Liver (tissue), 3 donors: Measurements from ENCODE around the gene ZKSCAN4.

Source experiments
- HNF4A ChIP-seq, 2 donors: conservative IDR thresholded peaks; 2 replicates each; pipeline ENCODE4 v1.6.1; 2016; ENCODE audit warnings: antibody characterized with exemption in 2 of 2, mild to moderate bottlenecking in 2 of 2
- JUND ChIP-seq, 2 donors: IDR thresholded peaks; 2 replicates each; pipeline ENCODE4 v1.6.1; 2016; ENCODE audit warnings: antibody characterized with exemption in 2 of 2
- RAD21 ChIP-seq, 2 donors: IDR thresholded peaks; 2 replicates each; pipeline ENCODE4 v1.6.1; 2016; ENCODE audit warnings: antibody characterized with exemption in 2 of 2, mild to moderate bottlenecking in 2 of 2
- SP1 ChIP-seq: IDR thresholded peaks from 2 replicates; pipeline ENCODE4 v1.6.1; 2018; ENCODE audit warnings: antibody characterized with exemption, mild to moderate bottlenecking
- TF ChIP-seq, protein P1 (sequence below): fragments of 150-350 bp; IDR thresholded peaks from 2 replicates; pipeline ENCODE4 v1.5.1; 2017; ENCODE audit warnings: improper control_type of control experiment, low read depth, low read length; ENCODE audit not compliant: missing input control
- TF ChIP-seq, protein P2 (sequence below): IDR thresholded peaks from 2 replicates; pipeline ENCODE4 v1.6.1; 2016; ENCODE audit warnings: antibody characterized with exemption, mild to moderate bottlenecking
- donor health status: healthy.
- donor health status: healthy.

DNA sequence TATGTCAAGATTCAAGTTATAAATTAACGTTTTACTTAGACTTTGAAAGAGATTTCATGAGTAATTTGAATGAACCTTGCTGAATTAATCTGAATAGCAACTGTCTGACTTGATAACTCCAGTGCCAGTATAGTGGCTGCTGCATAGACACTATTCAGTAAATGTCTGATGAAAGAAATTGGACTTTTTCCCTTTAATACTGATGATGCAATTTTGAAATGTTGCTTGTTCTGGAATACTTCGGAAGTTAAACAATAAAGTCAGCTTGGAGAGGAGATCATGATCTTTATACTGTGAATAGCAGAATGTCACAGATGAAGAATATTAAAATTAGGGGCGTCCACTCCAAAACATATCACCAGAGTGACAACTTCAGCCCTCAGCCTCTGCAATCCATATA lies 25.7 kb upstream of the ZKSCAN4 start:
- TF ChIP-seq, protein P1, sequence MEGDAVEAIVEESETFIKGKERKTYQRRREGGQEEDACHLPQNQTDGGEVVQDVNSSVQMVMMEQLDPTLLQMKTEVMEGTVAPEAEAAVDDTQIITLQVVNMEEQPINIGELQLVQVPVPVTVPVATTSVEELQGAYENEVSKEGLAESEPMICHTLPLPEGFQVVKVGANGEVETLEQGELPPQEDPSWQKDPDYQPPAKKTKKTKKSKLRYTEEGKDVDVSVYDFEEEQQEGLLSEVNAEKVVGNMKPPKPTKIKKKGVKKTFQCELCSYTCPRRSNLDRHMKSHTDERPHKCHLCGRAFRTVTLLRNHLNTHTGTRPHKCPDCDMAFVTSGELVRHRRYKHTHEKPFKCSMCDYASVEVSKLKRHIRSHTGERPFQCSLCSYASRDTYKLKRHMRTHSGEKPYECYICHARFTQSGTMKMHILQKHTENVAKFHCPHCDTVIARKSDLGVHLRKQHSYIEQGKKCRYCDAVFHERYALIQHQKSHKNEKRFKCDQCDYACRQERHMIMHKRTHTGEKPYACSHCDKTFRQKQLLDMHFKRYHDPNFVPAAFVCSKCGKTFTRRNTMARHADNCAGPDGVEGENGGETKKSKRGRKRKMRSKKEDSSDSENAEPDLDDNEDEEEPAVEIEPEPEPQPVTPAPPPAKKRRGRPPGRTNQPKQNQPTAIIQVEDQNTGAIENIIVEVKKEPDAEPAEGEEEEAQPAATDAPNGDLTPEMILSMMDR, result no peak
- TF ChIP-seq RAD21 (IDR thresholded peaks at IDR 0.05) (peak; percentile 13 to 22), SP1 (no peak), HNF4A (conservative IDR thresholded peaks at IDR 0.05) (peak; percentile 54 to 55), JUND (IDR thresholded peaks at IDR 0.05) (no peak)
- TF ChIP-seq, protein P2, sequence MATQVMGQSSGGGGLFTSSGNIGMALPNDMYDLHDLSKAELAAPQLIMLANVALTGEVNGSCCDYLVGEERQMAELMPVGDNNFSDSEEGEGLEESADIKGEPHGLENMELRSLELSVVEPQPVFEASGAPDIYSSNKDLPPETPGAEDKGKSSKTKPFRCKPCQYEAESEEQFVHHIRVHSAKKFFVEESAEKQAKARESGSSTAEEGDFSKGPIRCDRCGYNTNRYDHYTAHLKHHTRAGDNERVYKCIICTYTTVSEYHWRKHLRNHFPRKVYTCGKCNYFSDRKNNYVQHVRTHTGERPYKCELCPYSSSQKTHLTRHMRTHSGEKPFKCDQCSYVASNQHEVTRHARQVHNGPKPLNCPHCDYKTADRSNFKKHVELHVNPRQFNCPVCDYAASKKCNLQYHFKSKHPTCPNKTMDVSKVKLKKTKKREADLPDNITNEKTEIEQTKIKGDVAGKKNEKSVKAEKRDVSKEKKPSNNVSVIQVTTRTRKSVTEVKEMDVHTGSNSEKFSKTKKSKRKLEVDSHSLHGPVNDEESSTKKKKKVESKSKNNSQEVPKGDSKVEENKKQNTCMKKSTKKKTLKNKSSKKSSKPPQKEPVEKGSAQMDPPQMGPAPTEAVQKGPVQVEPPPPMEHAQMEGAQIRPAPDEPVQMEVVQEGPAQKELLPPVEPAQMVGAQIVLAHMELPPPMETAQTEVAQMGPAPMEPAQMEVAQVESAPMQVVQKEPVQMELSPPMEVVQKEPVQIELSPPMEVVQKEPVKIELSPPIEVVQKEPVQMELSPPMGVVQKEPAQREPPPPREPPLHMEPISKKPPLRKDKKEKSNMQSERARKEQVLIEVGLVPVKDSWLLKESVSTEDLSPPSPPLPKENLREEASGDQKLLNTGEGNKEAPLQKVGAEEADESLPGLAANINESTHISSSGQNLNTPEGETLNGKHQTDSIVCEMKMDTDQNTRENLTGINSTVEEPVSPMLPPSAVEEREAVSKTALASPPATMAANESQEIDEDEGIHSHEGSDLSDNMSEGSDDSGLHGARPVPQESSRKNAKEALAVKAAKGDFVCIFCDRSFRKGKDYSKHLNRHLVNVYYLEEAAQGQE, result peak; percentile 22
